ENCODE results near the gene SNCAIP.

Gene SNCAIP

DNA sequence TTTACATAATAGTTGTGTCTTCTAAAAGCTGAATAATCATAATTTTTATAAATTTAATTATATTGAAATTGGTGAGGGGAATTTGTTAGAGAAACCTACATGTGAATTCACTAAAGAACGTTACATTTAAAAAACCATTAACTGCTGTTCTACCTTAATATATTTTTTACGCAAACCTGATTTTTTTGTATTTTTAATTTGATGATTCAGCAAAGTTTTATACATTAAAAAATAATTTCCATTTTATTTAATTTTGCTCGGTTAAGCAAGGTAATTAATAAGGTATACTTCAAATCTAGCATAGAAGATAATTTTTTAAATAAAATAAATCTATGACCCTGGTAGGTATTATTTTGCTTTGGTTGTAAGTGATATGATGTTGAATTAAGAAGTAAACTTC lies 114.3 kb downstream of the SNCAIP start:
- no peak for DNase-seq (ENCODE audit: low read depth in 3 of 3)

DNA sequence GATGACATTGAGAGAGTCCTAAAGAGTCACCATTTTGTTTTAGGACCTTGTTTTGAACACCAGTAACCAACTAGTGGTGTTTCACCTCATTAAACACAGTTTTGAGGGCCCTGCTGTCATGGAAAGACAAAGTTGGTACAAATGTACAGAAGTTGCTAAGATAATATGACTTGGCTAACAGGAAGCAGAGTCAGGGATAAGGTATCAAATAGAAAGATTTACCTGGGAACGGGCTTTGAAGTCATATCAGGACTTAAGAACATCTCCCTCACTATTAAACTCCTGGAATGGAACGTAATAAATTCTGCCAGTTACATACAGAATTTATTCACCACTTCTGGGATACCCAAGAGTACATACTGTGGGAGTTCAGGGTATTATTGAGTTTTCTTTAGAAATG lies 115.6 kb downstream of the SNCAIP start:
- DNase-seq (ENCODE audit: low read depth in 3 of 3) = no peak

DNA sequence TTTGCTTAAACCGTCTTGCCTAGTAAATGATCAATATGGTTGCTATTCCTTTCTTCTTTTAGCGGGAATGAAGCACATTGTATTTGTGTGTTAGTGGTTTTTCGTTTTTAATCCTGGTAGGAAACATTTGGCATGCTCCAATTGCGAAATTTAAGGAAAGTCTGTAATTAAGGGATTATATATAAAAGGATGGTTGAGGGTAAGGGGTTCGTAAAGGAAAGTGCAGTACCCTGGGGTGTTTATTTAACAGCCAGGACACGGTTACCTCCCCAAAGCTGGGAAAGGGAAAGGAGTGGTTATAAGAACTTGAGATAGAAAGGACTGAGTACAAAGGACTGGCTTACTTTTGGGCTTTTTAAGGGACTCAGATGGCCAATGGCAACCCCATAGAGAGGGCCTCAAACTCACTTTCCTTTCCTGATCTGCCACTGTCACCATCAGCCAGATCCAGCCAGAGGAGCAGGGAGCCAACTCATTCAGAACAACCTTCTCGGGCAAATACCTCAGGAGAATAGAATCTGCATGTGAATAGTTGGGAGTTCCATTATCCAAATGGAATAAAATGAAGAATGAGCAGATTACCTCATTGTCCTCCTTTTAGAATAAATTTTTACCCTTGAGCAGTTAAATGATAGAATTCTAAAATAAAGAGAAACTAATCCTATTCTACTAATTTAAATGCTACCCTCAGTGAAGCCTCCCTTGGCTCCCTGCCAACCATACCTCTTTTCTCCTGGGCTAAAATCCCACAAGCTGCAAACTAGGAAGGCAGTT lies 117.7 kb downstream of the SNCAIP start:
- no peak for DNase-seq (ENCODE audit: low read depth in 3 of 3)

DNA sequence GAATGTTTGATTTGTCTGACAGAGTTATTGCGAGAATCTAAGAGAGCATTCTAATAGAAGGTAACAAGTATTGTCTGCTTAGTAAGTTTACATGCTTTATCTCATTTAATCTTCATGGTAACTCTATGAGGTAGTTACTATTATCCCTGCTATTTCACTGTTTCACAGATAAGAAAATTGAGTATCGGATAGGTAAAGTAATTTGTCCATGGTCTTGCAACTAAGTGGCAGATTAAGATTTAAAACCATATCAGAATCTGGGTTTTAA lies 118.2 kb downstream of the SNCAIP start:
- DNase-seq (ENCODE audit: low read depth in 3 of 3) = no peak

DNA sequence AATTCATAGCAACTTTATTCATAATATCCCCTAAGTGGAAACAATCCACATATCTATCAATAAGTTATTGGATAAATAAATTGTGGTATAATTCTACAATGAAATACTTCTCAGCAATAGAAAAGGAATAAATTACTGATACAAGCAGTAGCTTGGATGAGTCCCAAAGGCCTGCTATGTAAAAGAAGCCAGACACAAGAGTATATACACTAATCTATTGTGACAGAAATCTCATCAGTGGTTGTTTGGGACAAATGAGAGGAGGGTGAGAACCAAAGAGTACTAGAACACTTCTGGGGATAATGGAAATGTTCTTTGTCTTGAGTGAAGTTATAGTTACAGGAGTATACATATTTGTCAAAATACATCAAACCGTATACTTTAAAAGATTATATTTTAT lies 119.3 kb downstream of the SNCAIP start:
- no peak for DNase-seq (ENCODE audit: low read depth in 3 of 3)

DNA sequence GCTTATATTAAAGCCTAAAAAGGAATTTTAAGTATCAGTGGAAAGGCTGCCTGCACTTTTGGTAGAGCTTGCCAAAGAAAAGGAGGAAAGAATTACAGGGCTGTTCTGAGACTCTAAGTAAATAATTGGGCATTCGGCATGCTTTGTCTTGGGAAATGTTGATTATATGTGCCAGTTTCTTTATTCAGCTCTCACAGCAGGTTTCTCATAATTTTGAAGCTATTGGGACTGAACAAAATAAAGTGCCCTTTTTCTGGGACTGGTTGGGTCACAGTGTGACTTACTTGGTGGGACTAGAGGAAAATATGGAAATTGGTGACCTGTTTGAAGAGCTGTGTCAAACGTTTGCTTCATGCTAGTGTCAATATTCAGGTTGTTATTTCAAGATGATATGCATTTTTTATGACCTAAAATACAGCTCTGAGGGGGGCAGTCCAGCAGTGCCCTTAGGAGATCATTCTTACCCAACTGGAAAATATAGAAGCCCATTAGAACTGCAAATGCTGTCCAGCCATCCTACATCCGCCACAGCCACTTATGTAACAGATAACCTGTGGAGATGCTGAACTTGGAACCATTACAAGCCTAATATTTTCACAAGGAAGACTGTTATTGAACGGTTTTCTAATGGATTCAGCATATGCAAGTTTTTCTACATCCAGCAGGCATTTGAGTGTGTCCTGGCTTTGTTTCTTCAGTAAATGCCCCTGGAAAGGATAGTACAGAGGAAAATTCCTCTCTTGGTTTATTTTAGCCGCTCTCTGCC lies 122.4 kb downstream of the SNCAIP start:
- DNase-seq (ENCODE audit: low read depth in 3 of 3) = no peak

DNA sequence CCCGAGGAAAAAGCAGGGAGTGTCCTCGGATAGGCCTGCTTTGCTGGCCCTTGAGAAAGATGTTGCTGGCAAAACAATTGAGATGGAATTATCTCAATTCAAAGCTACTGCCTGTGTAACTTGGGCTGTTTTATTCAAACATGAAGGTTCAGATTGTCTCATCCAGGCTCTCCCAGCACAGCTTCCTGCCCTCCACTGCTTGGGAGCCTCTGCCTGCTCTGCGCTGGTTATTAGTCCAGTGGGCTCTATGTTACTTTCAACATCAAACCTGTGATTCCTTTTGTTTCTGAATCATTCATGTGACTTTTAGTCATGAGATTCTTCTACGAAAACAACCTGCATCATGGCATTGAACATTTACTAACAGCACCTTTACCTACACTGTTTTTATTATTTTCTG lies 123.2 kb downstream of the SNCAIP start:
- DNase-seq (ENCODE audit: low read depth in 3 of 3) = no peak

DNA sequence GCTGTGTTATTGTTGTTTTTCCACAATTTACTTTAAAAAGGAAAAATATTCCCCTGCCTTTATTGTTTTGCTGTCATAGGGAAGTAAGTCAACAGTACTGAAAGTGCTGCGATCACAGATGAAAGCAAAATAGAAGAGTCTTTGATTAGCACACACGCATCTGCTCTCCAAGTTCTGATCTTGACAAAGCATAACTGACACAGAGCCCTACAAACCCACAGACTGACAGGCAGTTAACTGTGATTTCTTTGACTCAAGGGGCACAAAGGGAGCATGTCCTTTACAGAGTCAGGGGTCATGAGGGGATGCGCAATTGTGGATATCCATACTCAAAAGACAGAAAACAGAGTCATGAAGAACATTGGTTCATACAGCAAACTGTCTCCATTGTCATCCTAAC lies 123.7 kb downstream of the SNCAIP start:
- no peak for DNase-seq (ENCODE audit: low read depth in 3 of 3)

DNA sequence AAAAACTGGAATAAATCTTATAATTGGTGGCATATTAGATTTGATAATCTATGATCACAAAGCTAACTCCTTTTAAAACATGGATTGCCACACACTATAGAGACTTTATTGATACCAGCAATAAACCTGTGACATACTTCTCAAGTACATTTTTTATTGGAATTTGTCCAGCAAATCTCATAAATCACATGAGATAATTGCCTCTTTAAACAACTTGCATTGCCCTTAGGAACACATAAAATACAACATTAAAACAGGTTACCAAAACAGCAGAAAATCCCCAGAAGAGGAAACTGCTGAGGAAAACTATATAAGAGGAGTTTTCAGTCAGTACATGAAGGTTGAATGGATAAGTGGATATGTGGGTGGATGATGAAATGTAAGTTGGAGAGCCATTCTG lies 124.6 kb downstream of the SNCAIP start:
- DNase-seq (ENCODE audit: low read depth in 3 of 3) = no peak

DNA sequence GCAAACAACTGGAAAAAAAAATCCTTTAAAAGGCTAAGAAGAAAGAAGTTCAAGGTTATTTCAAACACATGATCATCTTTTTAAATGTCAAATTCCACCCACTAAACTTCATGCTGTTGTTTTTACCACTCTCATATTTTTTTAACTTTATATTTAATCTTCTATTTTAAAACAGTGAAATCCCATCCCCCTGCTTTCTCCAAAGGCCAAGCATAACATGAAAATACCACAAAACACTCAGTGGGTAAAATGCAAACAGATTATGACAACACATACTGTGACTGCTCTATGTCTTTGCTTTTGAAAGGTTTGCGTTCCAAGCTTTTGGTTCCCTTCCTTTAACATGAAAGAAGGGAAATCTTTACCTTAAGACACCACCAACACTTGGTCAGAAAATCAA lies 127.6 kb downstream of the SNCAIP start:
- no peak for DNase-seq (ENCODE audit: low read depth in 3 of 3)

DNA sequence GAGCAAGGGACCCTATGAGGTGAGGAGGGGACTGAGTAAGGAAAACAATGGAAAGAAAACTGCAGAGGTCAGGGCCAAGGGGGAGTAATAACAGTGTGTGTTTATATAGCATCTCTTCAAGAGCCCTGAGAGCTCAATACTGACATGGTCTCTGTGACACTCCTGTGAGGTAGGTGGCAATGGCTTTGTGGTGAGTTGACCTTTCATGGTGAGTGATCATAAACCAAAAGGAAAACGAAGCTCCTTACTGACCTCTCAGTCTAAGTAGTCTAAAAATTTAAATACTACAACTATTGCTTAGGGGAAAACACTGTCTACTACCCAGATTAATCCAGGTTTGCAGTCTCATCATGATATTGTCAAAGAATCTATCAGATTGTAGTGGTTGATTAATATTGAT lies 130.9 kb downstream of the SNCAIP start:
- no peak for DNase-seq (ENCODE audit: low read depth in 3 of 3)

DNA sequence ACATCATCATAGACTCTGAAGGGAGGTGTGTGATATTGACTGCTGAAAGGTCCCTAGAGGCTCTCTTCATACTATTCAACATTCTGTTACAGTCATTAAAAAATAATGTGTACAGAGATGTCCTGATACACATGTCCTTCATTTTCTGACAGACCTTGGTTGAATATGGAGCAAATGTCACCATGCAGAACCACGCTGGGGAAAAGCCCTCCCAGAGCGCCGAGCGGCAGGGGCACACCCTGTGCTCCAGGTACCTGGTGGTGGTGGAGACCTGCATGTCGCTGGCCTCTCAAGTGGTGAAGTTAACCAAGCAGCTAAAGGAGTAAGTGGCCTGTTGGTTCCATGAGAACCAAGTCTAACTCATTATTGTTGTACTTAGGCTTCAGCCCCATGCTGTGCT lies 132.4 kb downstream of the SNCAIP start:
- no peak for DNase-seq (ENCODE audit: low read depth in 3 of 3)

DNA sequence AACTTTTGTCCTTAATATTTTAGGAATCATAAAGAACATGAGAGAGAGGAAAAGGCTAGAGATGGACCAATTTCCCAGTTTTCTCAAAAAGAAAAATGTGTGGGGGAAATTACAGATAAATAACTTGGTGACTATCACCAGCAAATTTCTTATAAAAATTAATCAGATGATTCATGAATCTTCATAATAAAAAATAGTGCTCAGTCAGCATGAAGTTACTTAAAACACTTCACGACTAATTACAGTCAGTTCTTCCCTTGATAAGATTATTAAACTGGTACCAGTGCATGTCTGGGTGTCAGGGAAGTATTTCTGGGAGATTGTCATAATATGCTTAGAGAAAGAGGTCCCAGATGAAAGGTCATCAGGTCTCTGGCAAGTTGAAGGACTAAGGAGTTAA lies 133.0 kb downstream of the SNCAIP start:
- no peak for DNase-seq (ENCODE audit: low read depth in 3 of 3)

DNA sequence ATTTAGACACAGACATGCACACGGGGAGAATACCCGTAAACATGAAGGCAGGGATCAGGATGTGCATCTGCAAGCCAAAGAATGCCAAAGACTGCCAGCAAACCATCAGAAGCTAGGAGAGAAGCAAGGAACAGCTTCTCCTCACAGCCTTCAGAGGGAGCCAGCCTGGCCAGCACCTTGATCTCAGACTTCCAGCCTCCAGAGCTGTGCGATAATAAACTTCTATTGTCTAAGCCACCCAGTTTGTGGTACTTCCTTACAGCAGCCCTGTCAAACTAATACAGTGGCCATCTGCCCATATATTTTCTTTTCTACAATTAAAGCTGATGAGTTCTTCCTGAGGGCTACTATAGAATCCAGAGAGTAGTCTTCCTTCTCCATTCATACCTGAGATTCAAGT lies 135.0 kb downstream of the SNCAIP start:
- DNase-seq (ENCODE audit: low read depth in 3 of 3) = no peak

DNA sequence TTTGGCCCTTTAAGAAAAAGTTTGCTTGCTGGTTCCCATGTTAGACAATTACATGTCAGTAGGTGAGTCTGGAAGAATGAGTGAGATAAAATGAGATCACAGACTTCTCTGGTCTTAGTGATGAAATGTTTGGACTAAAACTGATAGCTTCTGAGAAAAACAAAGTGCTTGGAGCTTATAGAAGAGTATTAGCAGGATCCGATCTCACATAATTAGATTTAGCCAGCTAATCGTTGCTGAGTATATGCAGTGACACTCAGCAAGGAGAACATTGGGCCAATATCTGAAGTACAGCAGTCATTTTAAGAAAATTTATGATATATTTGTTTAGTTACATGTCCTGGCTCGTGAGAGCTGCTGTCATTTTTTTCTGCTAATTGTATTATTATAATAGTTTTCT lies 135.8 kb downstream of the SNCAIP start:
- no peak for DNase-seq (ENCODE audit: low read depth in 3 of 3)

DNA sequence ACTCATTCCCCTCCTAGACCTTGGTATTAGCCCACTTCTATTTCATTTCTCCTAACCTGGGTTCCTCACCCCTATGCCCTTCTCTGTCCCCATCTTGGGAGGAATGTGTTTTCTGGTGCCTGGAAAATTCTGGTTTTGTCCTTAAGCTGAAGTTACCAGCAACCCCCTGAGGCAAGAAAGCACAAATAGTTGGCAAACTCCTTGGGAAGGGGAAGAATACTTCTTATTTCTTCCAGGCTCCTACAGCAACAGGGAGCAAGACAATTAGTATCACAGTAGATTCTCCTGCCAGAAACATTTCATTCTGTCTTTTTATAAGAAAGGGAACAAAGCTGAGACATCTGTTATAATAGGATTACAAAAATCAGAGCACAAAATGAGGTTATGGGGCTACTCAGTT lies 142.5 kb downstream of the SNCAIP start:
- DNase-seq (ENCODE audit: low read depth in 3 of 3) = no peak

DNA sequence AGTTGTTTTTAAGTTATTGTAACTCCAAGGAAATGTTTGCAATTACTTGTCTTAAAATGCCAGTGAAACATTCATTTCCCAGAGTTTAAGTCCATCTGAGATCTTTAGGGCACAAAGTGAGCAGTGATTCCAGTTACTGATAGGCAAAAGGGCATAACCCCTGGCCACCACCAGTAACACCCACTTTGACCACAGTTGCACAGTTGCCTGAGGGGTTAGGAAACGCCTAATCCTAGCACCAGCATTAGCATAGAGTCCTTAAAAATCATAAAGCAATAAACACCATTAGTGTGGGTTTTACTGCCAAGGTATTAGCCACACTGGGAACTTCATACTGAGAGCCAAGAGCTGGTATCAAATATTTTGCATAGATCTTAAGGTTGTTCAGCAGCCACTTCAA lies 143.9 kb downstream of the SNCAIP start:
- DNase-seq (ENCODE audit: low read depth in 3 of 3) = no peak

DNA sequence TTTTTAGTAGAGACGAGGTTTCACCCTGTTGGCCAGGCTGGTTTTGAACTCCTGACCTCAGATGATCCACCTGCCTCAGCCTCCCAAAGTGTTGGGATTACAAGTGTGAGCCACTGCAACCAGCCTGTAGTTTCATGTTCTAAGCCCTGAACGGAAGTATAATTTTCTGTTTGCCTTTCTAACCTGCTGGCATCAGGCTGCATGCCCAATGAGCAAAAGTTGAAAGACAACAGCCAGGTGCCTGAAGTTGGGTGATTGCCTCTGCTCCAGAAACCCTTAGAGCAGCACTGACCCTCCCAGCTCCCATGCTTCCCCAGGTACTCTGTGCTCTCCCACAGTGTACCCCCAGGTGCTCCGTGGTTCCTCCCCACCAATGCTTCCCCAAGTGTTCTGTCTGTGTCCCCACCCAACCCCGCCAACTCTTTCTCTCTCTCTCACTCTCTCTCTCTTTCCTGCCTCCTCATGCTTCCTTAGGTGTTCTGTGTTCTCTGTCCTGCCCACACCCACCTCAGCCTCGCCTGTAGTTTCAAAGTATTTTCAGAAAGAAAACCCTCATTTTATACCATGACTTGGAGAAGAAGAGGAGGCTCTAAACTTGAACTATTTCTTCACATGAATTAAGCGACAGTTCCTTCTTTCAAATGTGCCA lies 145.3 kb downstream of the SNCAIP start:
- no peak for DNase-seq (ENCODE audit: low read depth in 3 of 3)

DNA sequence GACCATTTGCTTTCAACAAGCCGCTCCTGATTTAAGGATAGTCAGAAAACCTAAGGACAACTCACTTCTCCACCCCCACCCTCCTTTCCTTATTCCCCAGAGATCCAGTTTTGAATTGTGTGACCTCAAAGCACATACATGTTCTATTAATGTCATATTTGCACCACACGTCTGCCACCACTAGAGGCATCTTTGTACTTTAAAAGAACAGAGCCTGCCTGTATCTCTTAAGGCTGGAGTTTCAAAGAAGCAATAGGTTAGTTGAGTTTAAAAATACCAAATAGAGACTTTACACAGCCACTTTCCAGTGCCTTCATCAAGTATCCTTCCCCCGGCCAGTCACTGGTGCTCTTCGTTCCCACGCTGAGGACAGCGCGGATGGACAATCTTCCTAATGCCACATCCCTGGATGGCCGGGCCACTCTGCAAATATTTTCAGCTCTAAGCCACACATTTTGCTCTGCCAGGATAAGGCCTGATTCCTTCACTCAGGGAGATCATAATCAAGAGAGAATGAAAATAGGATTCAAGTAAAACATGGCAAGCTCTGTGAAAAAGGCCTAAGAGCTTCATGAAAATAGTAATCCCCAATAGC lies 146.3 kb downstream of the SNCAIP start:
- no peak for DNase-seq (ENCODE audit: low read depth in 3 of 3)

DNA sequence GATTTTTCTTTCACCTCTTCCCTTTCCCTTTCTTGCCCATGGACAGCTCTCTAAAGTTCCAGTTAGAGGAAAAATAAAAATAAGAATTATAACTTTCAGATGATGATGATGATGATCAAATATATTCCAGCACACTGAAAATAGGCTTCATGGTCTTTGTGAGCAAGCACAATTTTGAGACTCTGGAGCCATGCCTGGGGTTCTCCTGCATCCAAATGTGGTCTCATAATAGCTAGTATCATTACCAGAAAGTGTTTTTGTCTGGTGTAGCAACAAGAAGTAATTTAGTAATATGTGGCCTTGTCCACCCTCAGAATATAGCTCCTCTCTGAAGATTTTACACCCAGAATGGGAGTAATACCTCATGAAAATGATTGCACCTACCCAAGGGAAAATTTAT lies 150.4 kb downstream of the SNCAIP start:
- no peak for DNase-seq (ENCODE audit: low read depth in 3 of 3)

DNA sequence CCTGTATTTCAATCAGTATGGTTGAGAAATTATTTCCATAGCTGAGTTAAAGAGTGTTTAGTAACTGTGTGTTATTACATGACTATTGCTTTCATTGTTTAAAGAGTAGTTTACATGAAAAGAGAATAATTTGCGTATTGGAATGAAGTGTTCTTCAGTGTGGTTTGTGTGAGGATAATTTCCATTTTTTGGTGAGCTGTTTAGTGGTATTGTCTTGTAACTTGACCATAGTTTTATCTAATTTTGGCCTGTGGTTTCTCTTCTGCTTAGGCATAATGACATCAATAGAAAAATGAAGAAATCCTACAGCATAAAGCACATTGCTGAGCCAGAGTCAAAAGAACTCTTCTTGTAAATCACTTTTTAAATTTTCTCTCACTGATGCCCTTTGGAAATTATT lies 151.2 kb downstream of the SNCAIP start:
- DNase-seq (ENCODE audit: low read depth in 3 of 3) = no peak

DNA sequence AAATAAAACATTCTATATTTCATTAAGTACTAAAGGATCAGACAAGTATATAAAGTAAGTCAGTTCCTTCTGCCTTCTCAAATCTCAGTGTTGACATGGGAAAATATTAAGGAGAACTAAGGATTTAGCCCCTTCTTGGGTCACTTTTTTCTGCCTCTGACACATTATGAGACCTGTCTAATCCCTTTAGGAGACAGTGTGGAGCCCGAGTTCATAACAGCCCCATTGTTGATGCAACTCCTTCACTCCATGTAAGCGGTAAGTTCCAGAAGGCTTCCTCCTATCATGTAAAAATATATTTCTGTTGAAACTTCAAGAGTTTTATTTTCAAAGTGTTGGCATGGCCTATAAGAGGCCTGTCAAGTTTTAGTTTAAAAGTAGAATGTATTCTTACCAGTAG lies 152.2 kb downstream of the SNCAIP start:
- DNase-seq (ENCODE audit: low read depth in 3 of 3) = no peak

DNA sequence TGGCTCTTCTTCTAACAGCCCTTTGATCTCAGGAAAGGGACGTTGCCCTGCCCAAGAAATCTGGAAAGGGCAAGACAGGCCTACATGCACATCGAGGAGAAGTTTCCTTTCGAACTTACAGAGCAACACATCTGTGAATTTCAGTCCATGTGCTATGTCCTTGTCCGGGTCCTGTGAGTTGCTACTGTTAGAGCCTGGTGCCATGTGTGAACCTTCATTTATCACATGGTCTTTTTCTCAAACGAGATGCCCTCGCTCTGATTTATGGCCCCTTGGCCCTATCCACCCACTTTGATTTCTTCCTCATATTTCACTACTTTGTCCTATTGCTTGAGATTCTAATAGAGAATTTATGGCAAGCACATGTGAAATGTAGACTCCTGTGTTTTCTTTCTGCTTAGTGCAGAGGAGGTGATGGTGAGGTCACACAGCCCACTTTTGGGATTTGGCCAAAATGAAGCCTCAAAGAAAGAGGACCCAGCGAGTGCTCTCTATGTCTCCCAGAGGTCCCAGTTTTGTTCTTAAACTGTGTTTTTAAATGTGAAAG lies 153.1 kb downstream of the SNCAIP start:
- no peak for DNase-seq (ENCODE audit: low read depth in 3 of 3)

All from stimulated activated CD4-positive, alpha-beta T cell treated with anti-CD3 and anti-CD28 coated beads, TNF-alpha, amount 100 ng/mL, for 4 hours (primary cell).